Bronchial epithelial cell (primary cell): ENCODE results near the gene SLC16A8. TPM values are rescaled to one million over a fixed set of nuclear protein-coding genes. Genes with fewer than 3 reads are reported as not detected.
A peak's percentile ranks its signal among the peaks of the same experiment; 100 is the strongest.

Experiments
- DNase-seq: peaks from one replicate; pipeline ENCODE4 v3.0.0-alpha.2; 2010; ENCODE audit warnings: low read depth
- FAIRE-seq: peaks from 2 replicates; lab custom pipeline; 2011; peaks lifted over from hg19 to GRCh38; lab: Jason Lieb, UNC
- H3K27me3 ChIP-seq: 2 replicates; pipeline ENCODE4 v1.5.1; 2011; ENCODE audit warnings: low read length; ENCODE audit not compliant: control insufficient read depth, insufficient read depth
- H3K36me3 ChIP-seq: 2 replicates; pipeline ENCODE4 v1.5.1; 2011; ENCODE audit warnings: low read length; ENCODE audit not compliant: control insufficient read depth, insufficient read depth
- H3K4me3 ChIP-seq: 2 replicates; pipeline ENCODE4 v1.5.1; 2011; ENCODE audit warnings: mild to moderate bottlenecking, low read depth, low read length, control low read depth
- total RNA-seq: library from RNA; depleted of rRNA; stranded (reverse); fragments of >200 nt; gene quantifications from 2 replicates; pipeline ENCODE4 v1.2.1, GENCODE V29; 2014
- TF ChIP-seq, protein P1 (sequence below): IDR thresholded peaks from 2 replicates; pipeline ENCODE4 v1.5.1; 2011; ENCODE audit warnings: mild to moderate bottlenecking, moderate library complexity, low read length, control low read depth, inconsistent platforms; ENCODE audit not compliant: insufficient read depth, severe bottlenecking

SLC16A8 gene
- total RNA-seq, 1 donor from 2014 or later = 0.26 TPM

DNA sequence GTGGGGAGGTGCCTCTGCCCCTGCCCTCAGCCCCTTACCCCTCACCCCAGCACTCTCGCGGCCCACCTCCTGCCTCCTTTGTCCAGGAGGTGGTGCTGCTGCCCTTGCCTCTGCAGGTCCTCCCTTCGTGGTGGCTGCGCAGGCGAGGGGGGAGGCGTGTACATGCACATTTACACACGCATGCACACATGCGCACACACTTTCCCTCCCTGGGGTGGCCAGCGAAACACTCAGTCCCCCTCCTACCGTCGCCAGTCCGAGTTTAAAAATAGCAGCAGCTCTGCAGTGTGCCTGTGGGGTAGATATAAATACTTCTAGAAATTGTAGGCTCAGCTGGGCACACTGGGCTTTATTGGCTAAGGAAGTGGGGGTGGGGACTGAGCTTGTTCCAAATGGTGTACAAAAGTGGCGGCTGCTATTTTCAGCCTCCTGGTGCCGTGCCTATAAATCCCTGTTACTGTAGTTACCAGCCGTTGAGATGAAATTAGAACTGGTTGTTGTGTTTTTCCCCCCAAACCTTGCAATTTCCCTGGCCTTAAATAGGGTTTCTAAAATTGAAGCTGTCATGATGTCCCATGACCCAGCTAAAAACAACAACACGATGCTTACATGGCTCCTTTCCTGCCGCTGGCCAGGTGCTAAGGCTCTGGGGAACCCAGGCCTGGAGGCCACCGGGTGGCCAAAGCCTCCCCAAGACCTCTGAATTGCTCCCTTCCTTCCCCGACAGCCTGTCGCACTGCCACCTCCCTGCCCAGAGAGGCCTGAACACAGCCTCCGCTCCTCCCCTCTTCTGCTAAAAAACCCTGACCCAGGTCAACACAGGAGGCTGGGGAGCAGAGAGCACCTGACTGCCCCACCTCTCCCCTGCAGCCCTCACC lies 14.4 kb downstream of the SLC16A8 start:
- no peak for DNase-seq
- no peak overlapping the region for H3K4me3 ChIP-seq
- FAIRE-seq = no peak
- H3K36me3 ChIP-seq = peaks cover 41% of the 10 kb centered on the region
- no peaks in the 10 kb centered on the region for H3K27me3 ChIP-seq
- TF ChIP-seq, protein P1, sequence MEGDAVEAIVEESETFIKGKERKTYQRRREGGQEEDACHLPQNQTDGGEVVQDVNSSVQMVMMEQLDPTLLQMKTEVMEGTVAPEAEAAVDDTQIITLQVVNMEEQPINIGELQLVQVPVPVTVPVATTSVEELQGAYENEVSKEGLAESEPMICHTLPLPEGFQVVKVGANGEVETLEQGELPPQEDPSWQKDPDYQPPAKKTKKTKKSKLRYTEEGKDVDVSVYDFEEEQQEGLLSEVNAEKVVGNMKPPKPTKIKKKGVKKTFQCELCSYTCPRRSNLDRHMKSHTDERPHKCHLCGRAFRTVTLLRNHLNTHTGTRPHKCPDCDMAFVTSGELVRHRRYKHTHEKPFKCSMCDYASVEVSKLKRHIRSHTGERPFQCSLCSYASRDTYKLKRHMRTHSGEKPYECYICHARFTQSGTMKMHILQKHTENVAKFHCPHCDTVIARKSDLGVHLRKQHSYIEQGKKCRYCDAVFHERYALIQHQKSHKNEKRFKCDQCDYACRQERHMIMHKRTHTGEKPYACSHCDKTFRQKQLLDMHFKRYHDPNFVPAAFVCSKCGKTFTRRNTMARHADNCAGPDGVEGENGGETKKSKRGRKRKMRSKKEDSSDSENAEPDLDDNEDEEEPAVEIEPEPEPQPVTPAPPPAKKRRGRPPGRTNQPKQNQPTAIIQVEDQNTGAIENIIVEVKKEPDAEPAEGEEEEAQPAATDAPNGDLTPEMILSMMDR = peak; percentile 37

DNA sequence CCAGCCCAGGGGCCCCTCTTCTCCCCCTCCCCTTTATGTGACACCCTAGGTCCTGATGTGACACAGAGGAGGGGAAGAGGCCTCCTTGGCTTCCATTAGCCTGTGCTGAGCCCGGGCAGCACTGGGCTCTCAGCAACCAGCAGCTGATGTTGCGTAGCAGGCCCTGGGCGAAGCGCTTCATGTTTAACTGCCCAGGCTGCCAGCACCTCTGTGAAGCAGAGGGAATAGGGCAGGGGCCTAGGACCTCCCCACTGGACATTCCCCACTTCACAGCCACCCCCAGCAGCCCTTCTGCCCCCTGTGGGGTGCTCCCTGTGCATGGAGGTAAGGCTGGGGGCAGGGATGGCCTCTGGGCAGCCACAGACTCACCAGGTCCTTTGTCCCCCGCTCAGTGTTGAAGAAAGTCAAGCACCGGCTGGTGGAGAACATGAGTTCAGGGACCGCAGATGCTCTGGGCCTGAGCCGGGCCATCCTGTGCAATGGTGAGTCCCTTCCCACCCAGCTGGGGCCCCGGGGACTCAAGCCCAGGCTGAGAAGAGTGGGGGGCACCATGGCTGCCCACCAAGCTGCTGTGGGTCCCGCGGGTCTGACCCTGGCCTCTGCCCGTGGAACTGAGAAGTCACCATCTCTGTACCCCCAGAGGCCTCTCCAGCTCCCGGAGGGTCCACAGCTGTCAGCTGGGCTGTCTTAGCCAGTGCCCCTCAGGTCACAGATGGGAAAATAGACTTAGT lies 15.2 kb downstream of the SLC16A8 start:
- no peak for DNase-seq
- no peak overlapping the region for H3K4me3 ChIP-seq
- peaks cover 40% of the 10 kb centered on the region for H3K36me3 ChIP-seq
- TF ChIP-seq, protein P1 = no peak
- H3K27me3 ChIP-seq = no peaks in the 10 kb centered on the region
- FAIRE-seq = no peak

DNA sequence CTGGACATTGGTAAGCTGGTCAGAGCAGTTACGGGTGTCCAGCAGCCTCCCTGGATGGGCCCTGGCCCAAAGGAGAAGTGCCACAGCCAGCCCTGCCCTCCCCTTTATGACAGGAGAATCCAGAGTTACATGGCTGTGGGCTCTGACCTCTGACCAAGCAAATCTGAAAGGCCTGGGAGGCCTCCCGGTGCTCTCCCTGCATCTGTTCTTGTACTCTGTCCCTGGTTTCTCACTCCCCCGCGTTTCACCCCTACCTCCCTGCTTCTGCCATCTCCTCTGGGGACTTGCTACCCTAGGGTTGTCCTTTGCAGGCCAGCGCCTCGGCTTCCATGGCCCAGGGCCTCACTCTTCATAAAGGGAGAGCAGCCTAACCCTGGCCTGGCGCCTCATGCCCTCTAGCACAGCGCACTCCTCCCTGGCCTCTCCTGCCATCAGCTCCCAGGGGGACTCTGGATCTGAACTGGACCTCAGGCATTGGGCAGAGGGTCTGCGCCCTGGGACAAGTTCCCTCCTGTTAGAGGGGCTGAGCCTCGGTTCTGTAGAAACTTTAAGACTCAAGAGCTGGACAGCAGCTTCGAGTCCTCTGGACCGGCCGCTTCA lies 16.1 kb downstream of the SLC16A8 start:
- TF ChIP-seq, protein P1 = no peak
- H3K4me3 ChIP-seq = no peak overlapping the region
- DNase-seq (no peak), FAIRE-seq (no peak)
- no peaks in the 10 kb centered on the region for H3K27me3 ChIP-seq
- H3K36me3 ChIP-seq = peaks cover 37% of the 10 kb centered on the region

DNA sequence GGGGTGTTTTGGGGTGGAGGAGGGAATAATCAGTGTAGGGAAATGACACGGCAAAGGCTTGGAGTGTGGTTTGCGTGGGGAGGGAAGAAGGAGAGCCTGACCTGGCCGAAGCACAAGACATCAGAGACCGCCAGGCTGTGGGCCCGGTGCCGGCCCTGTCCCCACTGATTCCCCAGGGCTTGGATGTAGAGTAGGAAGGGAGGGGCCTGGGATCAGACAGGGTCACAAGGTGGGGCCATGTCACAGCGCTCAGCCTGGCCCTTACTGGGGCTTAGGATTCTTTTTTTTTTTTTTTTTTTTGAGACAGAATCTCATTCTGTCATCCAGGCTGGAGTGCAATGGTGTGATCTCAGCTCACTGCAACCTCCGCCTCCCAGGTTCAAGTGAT lies 17.0 kb downstream of the SLC16A8 start:
- FAIRE-seq = no peak
- Histone ChIP-seq H3K36me3 (peaks cover 32% of the 10 kb centered on the region), H3K27me3 (no peaks in the 10 kb centered on the region), H3K4me3 (no peak overlapping the region)
- TF ChIP-seq, protein P1 = no peak
- DNase-seq = no peak

DNA sequence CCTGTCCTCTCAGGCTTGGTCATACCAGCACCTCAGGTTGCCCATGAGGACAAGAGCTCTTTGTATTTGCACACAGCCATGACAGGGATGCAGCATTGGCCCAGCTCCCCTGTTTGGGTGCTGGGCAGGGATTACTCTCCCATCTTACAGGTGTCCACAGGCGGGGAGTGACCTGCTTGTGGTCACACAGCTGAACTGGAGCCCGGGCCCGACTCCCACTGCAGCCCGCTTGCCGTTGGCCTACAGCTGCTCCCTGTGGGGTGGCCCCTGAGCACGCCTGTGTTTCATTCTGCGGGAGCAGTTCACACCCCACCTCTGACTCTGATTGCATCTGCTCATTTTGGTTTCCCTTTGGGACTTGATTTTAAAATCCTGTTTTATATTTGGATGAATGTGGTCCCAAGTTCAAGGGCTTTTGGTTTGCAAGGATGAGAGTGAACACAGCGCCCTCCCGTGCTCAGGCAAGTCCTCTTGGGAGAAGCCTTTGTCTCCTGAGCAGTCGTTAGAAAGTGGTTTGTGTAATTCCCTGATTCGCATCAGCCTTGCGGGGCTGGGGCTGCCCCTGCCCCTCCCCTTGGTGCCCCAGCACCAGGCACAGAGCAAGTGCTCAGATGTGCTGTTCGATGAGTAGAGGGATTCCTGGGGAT lies 17.5 kb downstream of the SLC16A8 start:
- Histone ChIP-seq H3K36me3 (peaks cover 31% of the 10 kb centered on the region), H3K27me3 (no peaks in the 10 kb centered on the region), H3K4me3 (no peak overlapping the region)
- FAIRE-seq = no peak
- no peak for DNase-seq
- TF ChIP-seq, protein P1 = no peak
